GM12865 (cell line): ENCODE results near the gene BNIP2.

ENCODE experiments used
- DNase-seq: peaks from one replicate; pipeline ENCODE4 v3.0.0; 2010; ENCODE audit warnings: low read depth
- H3K4me3 ChIP-seq: 2 replicates; pipeline ENCODE4 v1.5.1; 2011; ENCODE audit warnings: mild to moderate bottlenecking, low read depth, low read length, control low read depth
- TF ChIP-seq, protein P1 (sequence below): IDR thresholded peaks from 2 replicates; pipeline ENCODE4 v1.5.1; 2011; ENCODE audit warnings: low read length, control low read depth, low read depth, inconsistent platforms; ENCODE audit not compliant: insufficient read depth; ENCODE audit errors: missing control alignments

BNIP2 gene

DNA sequence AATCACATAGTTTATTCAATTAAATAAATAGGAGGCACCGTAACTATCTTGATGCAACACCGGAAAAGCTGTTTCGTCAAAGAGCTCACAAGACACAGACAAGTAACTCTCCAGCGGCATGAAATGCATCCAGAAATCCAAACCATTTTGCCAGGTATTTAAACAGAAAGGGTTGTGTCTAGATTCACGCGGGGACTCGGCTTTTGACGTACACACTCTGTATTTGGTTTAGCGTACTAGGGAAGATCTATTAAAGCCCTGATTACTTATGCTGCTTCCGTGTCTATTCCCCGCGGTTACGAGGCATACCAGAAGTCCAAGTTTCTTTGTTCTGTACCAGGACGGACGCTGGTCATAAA, 718 bp downstream of the BNIP2 start:
- peak; percentile 50 for DNase-seq
- TF ChIP-seq, protein P1, sequence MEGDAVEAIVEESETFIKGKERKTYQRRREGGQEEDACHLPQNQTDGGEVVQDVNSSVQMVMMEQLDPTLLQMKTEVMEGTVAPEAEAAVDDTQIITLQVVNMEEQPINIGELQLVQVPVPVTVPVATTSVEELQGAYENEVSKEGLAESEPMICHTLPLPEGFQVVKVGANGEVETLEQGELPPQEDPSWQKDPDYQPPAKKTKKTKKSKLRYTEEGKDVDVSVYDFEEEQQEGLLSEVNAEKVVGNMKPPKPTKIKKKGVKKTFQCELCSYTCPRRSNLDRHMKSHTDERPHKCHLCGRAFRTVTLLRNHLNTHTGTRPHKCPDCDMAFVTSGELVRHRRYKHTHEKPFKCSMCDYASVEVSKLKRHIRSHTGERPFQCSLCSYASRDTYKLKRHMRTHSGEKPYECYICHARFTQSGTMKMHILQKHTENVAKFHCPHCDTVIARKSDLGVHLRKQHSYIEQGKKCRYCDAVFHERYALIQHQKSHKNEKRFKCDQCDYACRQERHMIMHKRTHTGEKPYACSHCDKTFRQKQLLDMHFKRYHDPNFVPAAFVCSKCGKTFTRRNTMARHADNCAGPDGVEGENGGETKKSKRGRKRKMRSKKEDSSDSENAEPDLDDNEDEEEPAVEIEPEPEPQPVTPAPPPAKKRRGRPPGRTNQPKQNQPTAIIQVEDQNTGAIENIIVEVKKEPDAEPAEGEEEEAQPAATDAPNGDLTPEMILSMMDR: no peak
- peak overlapping the region; percentile 99 for H3K4me3 ChIP-seq

DNA sequence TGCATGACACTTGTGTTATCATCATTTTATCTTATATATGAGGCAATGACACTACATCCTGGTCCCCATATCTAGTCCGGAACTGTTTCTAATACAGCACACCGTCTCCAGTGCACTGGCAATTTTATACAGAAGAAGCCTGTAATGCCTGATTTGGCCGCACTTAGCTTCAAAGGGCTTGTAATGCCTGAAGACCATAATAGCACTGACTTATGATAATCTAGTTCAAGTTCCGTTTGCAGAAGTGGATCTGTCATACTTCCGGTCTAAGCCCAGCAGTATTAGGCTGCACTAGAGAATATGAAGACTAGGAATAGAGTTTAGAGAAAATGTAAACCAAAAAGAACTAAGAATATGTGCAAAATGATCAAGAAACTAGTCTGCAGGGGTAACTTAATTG, 1.3 kb downstream of the BNIP2 start:
- peak; percentile 66 for DNase-seq
- TF ChIP-seq, protein P1: no peak
- peak overlapping the region; percentile 99 for H3K4me3 ChIP-seq

DNA sequence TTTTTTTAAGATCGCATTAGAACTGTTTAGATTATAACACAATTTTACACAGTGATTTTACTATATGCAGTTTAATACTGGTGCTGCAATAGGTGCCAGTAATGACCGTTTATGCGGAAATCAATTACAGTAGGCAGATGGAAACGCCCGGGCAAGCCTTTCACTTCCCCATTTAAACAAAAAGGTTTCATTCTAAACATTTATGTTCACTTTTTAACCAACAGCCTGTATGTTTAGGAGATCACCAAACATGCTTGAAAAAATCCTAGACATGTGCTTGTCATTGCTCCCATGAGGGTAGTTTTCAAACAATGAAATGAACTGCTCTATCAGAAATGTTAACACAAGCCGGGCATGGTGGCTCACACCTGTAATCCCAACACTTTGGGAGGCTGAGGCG, 2.7 kb downstream of the BNIP2 start:
- TF ChIP-seq, protein P1: no peak
- H3K4me3 ChIP-seq: peak overlapping the region; percentile 99
- DNase-seq: peak; percentile 70

DNA sequence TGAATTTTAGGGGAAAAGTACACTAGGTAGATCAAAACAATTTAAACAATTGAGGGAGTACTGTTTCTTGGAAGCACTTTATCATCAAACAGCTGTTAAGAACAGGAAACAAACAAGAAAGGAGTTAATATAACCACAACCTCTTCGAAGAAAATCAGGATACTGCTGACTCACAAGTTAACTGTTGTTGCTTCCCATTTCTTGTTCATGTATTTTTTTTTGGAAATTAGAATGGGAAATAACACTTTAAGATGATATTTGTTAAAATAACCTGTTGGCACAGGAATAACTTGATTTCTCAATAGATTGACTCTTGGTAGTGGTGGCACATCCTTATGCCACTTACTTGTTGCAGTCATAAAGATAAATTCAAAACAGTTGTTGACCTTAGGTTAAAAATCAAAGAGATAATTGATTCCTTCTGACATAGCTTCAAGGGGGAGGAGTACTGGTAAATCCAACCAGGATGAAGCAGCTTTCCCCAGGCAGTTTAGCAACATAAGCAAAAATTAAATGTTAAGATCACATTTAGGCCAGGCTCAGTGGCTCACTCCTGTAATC, 3.3 kb downstream of the BNIP2 start:
- DNase-seq: no peak
- peak overlapping the region; percentile 17 for H3K4me3 ChIP-seq
- TF ChIP-seq, protein P1: no peak

DNA sequence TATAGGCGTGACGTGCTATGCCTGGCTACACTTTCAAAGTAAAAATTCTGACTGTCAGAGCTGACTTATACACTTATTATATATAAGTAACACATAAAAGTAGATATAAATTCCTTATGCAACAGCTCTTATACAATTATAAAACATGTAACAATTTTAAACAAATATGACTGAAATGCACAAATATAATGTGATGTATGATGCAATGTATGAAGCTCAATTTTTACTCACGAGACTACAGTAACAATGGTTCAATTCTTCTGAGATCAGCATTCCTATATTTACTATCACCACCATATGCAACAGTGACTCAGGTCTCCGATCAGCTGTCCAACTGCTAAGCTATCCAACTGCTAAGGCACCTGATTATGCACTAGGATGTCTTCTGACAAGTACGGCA, 8.2 kb downstream of the BNIP2 start:
- no peak overlapping the region for H3K4me3 ChIP-seq
- DNase-seq: no peak
- TF ChIP-seq, protein P1: no peak

DNA sequence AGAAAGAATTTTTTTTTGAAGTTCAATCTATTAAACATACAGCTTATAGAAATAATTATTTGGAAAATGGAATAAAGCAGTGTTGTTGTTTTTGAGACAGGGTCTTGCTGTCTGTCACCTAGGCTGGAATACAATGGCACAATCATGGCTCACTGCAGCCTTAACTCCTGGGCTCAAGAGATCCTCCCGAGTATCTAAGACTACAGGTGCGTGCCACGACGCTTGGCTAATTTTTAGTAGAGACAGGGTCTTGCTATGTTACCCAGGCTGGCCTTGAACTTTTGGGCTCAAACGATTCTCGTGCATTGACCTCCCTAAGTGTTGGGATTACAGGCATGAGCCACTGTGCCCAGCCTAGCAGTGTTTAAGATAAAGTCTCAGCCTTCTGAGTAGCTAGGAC, 8.8 kb downstream of the BNIP2 start:
- H3K4me3 ChIP-seq: no peak overlapping the region
- TF ChIP-seq, protein P1: no peak
- DNase-seq: no peak

DNA sequence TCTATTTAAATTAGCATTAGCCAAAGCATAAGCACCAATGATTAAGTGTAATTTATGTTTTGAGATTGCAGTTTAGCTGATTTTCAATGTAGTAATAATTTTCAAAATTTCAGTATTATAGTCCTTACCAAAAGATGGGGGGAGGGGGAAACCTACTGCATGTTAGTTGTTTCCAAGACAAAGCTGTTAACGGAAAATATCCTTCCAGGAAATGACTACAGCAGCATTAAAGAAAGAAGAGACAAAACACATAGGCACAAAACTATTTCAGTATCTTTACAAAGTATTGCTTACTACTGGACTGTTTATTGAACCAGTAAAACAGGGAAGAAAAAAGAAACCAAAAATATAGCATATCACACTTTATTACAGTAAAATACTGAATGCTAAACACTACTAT, 10.5 kb downstream of the BNIP2 start:
- TF ChIP-seq, protein P1: no peak
- DNase-seq: no peak
- no peak overlapping the region for H3K4me3 ChIP-seq
